ENCODE data around the gene ATOH1.

GRCh38 chr4:93843772-93844171 lies 15.2 kb downstream of the ATOH1 start:
- TF ChIP-seq CTCF (IDR thresholded peaks at IDR 0.05) (no peak), POLR2A (IDR thresholded peaks at IDR 0.05) (no peak)

Measured in testis (tissue), 2 donors.